Panc1 (cell line): Measurements from ENCODE around the gene TKT. TPM values are rescaled to one million over a fixed set of nuclear protein-coding genes. Genes with fewer than 3 reads are reported as not detected.

Source experiments
- ATAC-seq: fragments of 200-7000 bp; cut with Tn5 transposase; 2 replicates; pipeline ENCODE4 v1.9.1; 2020; ENCODE audit warnings: mild to moderate bottlenecking, moderate library complexity
- BruUV-seq: library from RNA; stranded (reverse); fragments of 400-500 nt; replicated peaks from 2 replicates; lab custom pipeline; 2021; lab: Mats Ljungman, UMichigan
- CTCF ChIA-PET: fragments of 300-600 bp; sonication (Branson Sonifier 250); formaldehyde crosslinking; loops from one replicate; lab custom pipeline; 2022; ENCODE audit warnings: antibody characterized with exemption; lab: Charles Lee
- POLR2A ChIA-PET: fragments of 300-600 bp; sonication (Branson Sonifier 250); formaldehyde crosslinking; loops from one replicate; lab custom pipeline; 2022; ENCODE audit warnings: antibody characterized with exemption; lab: Charles Lee
- DNase-seq: peaks from one replicate; pipeline ENCODE4 v3.0.0-alpha.2; 2010; ENCODE audit warnings: low read depth, low spot score
- H3K27ac ChIP-seq: 2 replicates; pipeline ENCODE4 v1.5.1; 2011; ENCODE audit warnings: mild to moderate bottlenecking, low read length, inconsistent platforms
- H3K27me3 ChIP-seq: fragments of 200-500 bp; sonication (Bioruptor generic); 2 replicates; pipeline ENCODE4 v1.6.0; 2014; ENCODE audit warnings: low read length, inconsistent platforms; ENCODE audit not compliant: control insufficient read depth, insufficient read depth
- H3K36me3 ChIP-seq: fragments of 200-500 bp; sonication (Bioruptor generic); 2 replicates; pipeline ENCODE4 v1.5.1; 2014; ENCODE audit warnings: inconsistent platforms, mild to moderate bottlenecking, low read length, moderate library complexity; ENCODE audit not compliant: control insufficient read depth, insufficient read depth
- H3K4me1 ChIP-seq: 2 replicates; pipeline ENCODE4 v1.5.1; 2011; ENCODE audit warnings: inconsistent platforms, mild to moderate bottlenecking, low read length, moderate library complexity; ENCODE audit not compliant: control insufficient read depth, insufficient read depth
- H3K4me3 ChIP-seq, 2 experiments: 2 replicates each; pipeline ENCODE4 v1.5.1; 2011 to 2012; ENCODE audit warnings: low read depth in 2 of 2, low read length in 2 of 2, mild to moderate bottlenecking in 2 of 2, inconsistent platforms in 1 of 2, moderate library complexity in 1 of 2
- H3K9me3 ChIP-seq: fragments of 200-500 bp; sonication (Bioruptor generic); 2 replicates; pipeline ENCODE4 v1.5.1; 2014; ENCODE audit warnings: low read depth, mild to moderate bottlenecking, inconsistent platforms, low read length, moderate library complexity; ENCODE audit not compliant: control insufficient read depth, insufficient read depth
- CTCF ChIP-seq: fragments of 450-650 bp; IDR thresholded peaks from 2 replicates; pipeline ENCODE4 v1.5.1; 2017; ENCODE audit warnings: mild to moderate bottlenecking
- POLR2AphosphoS5 ChIP-seq: IDR thresholded peaks from 2 replicates; pipeline ENCODE4 v1.6.1; 2012; ENCODE audit warnings: mild to moderate bottlenecking, low read depth, low read length, moderate library complexity
- REST ChIP-seq, 2 experiments: IDR thresholded peaks; 2 replicates each; pipeline ENCODE4 v1.6.1; 2011 to 2012; ENCODE audit warnings: low read depth in 2 of 2, control low read depth in 1 of 2, low read length in 1 of 2, mild to moderate bottlenecking in 1 of 2, moderate library complexity in 1 of 2; ENCODE audit not compliant: insufficient read depth in 1 of 2
- SIN3A ChIP-seq: IDR thresholded peaks from 2 replicates; pipeline ENCODE4 v1.6.1; 2012; ENCODE audit warnings: low read depth, mild to moderate bottlenecking, low read length, moderate library complexity, borderline replicate concordance; ENCODE audit not compliant: insufficient read depth
- TCF7L2 ChIP-seq: IDR thresholded peaks from 2 replicates; pipeline ENCODE4 v1.6.1; 2011; ENCODE audit warnings: mild to moderate bottlenecking, low read depth, low read length, inconsistent platforms
- in situ Hi-C: cut with HindIII; loops from 2 replicates; pipeline ENCODE4 v1.10.0; 2016; ENCODE audit warnings: low sequenced_read_pairs, low pct_unique_long_range_greater_than_20kb
- intact Hi-C: fragments of 100-400 bp; cut with micrococcal nuclease; formaldehyde crosslinking; loops from one replicate; pipeline ENCODE4 v1.10.0; 2022; ENCODE audit not compliant: unreplicated experiment
- total RNA-seq: library from RNA; stranded (reverse); gene quantifications from one replicate; pipeline ENCODE4 v1.2.1, GENCODE V29; 2021; ENCODE audit not compliant: unreplicated experiment

TKT gene
- total RNA-seq, 1 experiment from 2014 or later, result 338 TPM

GRCh38 chr3:53223025-53223424, 32.8 kb downstream of the TKT start:
- no peaks in the 10 kb centered on the region for H3K4me1 ChIP-seq
- in situ Hi-C loops (no loop called here), intact Hi-C loops (no loop called here)
- ATAC-seq (no peak), DNase-seq (no peak)
- POLR2A ChIA-PET, result no interaction called here
- no TSS peak for BruUV-seq
- no peak overlapping the region for H3K4me3 ChIP-seq
- TF ChIP-seq CTCF (no peak), REST (IDR thresholded peaks at IDR 0.05; ENCODE audit: insufficient read depth in 1 of 2, low read depth in 2 of 2, low read length in 1 of 2) (no peak), POLR2AphosphoS5 (no peak), TCF7L2 (no peak), SIN3A (no peak)
- H3K27ac ChIP-seq, result no peak overlapping the region
- H3K36me3 ChIP-seq, result peaks cover 9% of the 10 kb centered on the region
- CTCF ChIA-PET, result no interaction called here
- H3K27me3 ChIP-seq, result no peaks in the 10 kb centered on the region
- no peaks in the 10 kb centered on the region for H3K9me3 ChIP-seq

GRCh38 chr3:53222183-53222901, 33.5 kb downstream of the TKT start:
- ChIA-PET POLR2A (interaction anchor here (0.5 kb wide), 1 partner anchor 45 kb away, joined by 3 read pairs; no protein-coding TSS in a partner anchor), CTCF (no interaction called here)
- in situ Hi-C loops, result no loop called here
- ATAC-seq, result no peak
- no peak for DNase-seq
- intact Hi-C loops, result no loop called here
- H3K9me3 ChIP-seq, result no peaks in the 10 kb centered on the region
- no TSS peak for BruUV-seq
- H3K27ac ChIP-seq, result no peak overlapping the region
- H3K27me3 ChIP-seq, result no peaks in the 10 kb centered on the region
- H3K4me1 ChIP-seq, result no peaks in the 10 kb centered on the region
- no peak overlapping the region for H3K4me3 ChIP-seq
- peaks cover 8% of the 10 kb centered on the region for H3K36me3 ChIP-seq
- TF ChIP-seq POLR2AphosphoS5, result peak; percentile 40; the same call in 1 of the 2 replicates
- no peak for TF ChIP-seq CTCF
